HepG2 (cell line): Measurements from ENCODE around the gene ASCL2. TPM values are rescaled to one million over a fixed set of nuclear protein-coding genes. Genes with fewer than 3 reads are reported as not detected.

Experiments used
- ATAC-seq: fragments of 200-7000 bp; cut with Tn5 transposase; 3 replicates; pipeline ENCODE4 v1.9.1; 2020; ENCODE audit warnings: mild to moderate bottlenecking, moderate library complexity
- BruUV-seq: library from RNA; stranded (reverse); fragments of 400-500 nt; replicated peaks from 2 replicates; lab custom pipeline; 2021; lab: Mats Ljungman, UMichigan
- CTCF ChIA-PET: fragments of 300-600 bp; formaldehyde crosslinking; extraction: SDS; loops from one replicate; lab custom pipeline; 2021; ENCODE audit warnings: low total read pairs, inconsistent platforms, low intra/inter-chr PET ratio; lab: Yijun Ruan, JAX
- POLR2A ChIA-PET: fragments of 350-600 bp; sonication (Branson Sonifier 250); formaldehyde crosslinking; loops from one replicate; lab custom pipeline; 2020; ENCODE audit warnings: antibody characterized with exemption, inconsistent platforms; lab: Yijun Ruan, JAX
- DNase-seq: peaks from one replicate; pipeline ENCODE4 v3.0.0-alpha.2; 2015; ENCODE audit warnings: low spot score
- FAIRE-seq: peaks from 3 replicates; lab custom pipeline; 2011; peaks lifted over from hg19 to GRCh38; lab: Jason Lieb, UNC
- H2AFZ ChIP-seq: one replicate; pipeline ENCODE4 v1.6.1; 2011; ENCODE audit warnings: low read length, inconsistent platforms
- H3K27ac ChIP-seq: fragments of 300-600 bp; 3 replicates; pipeline ENCODE4 v1.8.0; 2011; ENCODE audit warnings: mixed run types, mild to moderate bottlenecking, mixed read lengths, low read length, inconsistent platforms; ENCODE audit not compliant: insufficient read depth; ENCODE audit errors: extremely low read length
- H3K27me3 ChIP-seq, 2 experiments: fragments of 200-600 bp in 1 of 2; 2 replicates in 1 of 2; 3 replicates in 1 of 2; pipeline versions ENCODE4 v1.6.0 to v1.8.0; 2011; ENCODE audit warnings: low read length in 2 of 2, mild to moderate bottlenecking in 2 of 2, moderate library complexity in 2 of 2, inconsistent platforms in 1 of 2; ENCODE audit not compliant: insufficient read depth in 2 of 2, control insufficient read depth in 1 of 2
- H3K36me3 ChIP-seq, 2 experiments: fragments of 200-600 bp in 1 of 2; replicated peaks in 1 of 2; 2 replicates in 1 of 2; 3 replicates in 1 of 2; pipeline versions ENCODE4 v1.5.1 to v1.8.0; 2011; ENCODE audit warnings: low read length in 2 of 2, inconsistent platforms in 1 of 2; ENCODE audit not compliant: insufficient read depth in 2 of 2, control insufficient read depth in 1 of 2
- H3K4me1 ChIP-seq: 2 replicates; pipeline ENCODE4 v1.5.1; 2012; ENCODE audit warnings: low read length, inconsistent platforms; ENCODE audit not compliant: insufficient read depth
- H3K4me2 ChIP-seq: 2 replicates; pipeline ENCODE4 v1.6.0; 2011; ENCODE audit warnings: low read depth, low read length, inconsistent platforms
- H3K4me3 ChIP-seq, 3 experiments: fragments of 200-600 bp in 1 of 3; sonication (generic), shearing (Covaris generic) in 1 of 3; replicated peaks in 1 of 3; 2 replicates each; pipeline ENCODE4 v1.5.1; 2011 to 2016; ENCODE audit warnings: low read length in 3 of 3, inconsistent platforms in 2 of 3, low read depth in 2 of 3, mild to moderate bottlenecking in 2 of 3, control low read depth in 1 of 3, mixed read lengths in 1 of 3; ENCODE audit not compliant: insufficient read depth in 1 of 3
- H3K79me2 ChIP-seq: one replicate; pipeline ENCODE4 v1.6.1; 2011; ENCODE audit warnings: low read length, inconsistent platforms; ENCODE audit not compliant: insufficient read depth
- H3K9ac ChIP-seq: 2 replicates; pipeline ENCODE4 v1.6.0; 2011; ENCODE audit warnings: mild to moderate bottlenecking, low read depth, low read length, inconsistent platforms; ENCODE audit not compliant: insufficient read depth
- H3K9me3 ChIP-seq: 2 replicates; pipeline ENCODE4 v1.5.1; 2012; ENCODE audit warnings: mild to moderate bottlenecking, low read length
- H4K20me1 ChIP-seq: 2 replicates; pipeline ENCODE4 v1.6.0; 2011; ENCODE audit warnings: inconsistent platforms, mild to moderate bottlenecking, low read length, moderate library complexity; ENCODE audit not compliant: insufficient read depth
- DDIT3 ChIP-seq: sonication (generic); formaldehyde crosslinking; IDR thresholded peaks from 2 replicates; pipeline ENCODE4 v1.4.0; 2020; ENCODE audit warnings: mild to moderate bottlenecking, missing genetic modification reagents
- FOSL1 ChIP-seq: sonication (generic); formaldehyde crosslinking; IDR thresholded peaks from 2 replicates; pipeline ENCODE4 v1.9.0; 2021; ENCODE audit warnings: missing genetic modification reagents, borderline replicate concordance
- HNRNPL ChIP-seq: fragments of 200-400 bp; formaldehyde crosslinking; IDR thresholded peaks from 2 replicates; pipeline ENCODE4 v1.6.1; 2017; ENCODE audit warnings: mild to moderate bottlenecking, low read depth, low read length
- MIER3 ChIP-seq: IDR thresholded peaks from 2 replicates; pipeline ENCODE4 v1.6.1; 2016; ENCODE audit warnings: missing compliant biosample characterization, borderline replicate concordance
- MTF1 ChIP-seq: sonication (generic); formaldehyde crosslinking; IDR thresholded peaks from 2 replicates; pipeline ENCODE4 v1.5.0; 2020; ENCODE audit warnings: missing genetic modification reagents
- NR2F2 ChIP-seq: IDR thresholded peaks from 2 replicates; pipeline ENCODE4 v1.6.1; 2012; ENCODE audit warnings: low read depth, inconsistent platforms, borderline replicate concordance
- ZNF678 ChIP-seq: sonication (generic); formaldehyde crosslinking; IDR thresholded peaks from 2 replicates; pipeline ENCODE4 v1.4.0; 2020; ENCODE audit warnings: mild to moderate bottlenecking, missing genetic modification reagents
- ZNF703 ChIP-seq: sonication (generic); formaldehyde crosslinking; IDR thresholded peaks from 2 replicates; pipeline ENCODE4 v1.5.1; 2020; ENCODE audit warnings: missing genetic modification reagents, mild to moderate bottlenecking, moderate library complexity, borderline replicate concordance
- ZNF773 ChIP-seq: sonication (generic); formaldehyde crosslinking; IDR thresholded peaks from 2 replicates; pipeline ENCODE4 v1.4.0; 2020; ENCODE audit warnings: missing genetic modification reagents, borderline replicate concordance
- WGBS: methylation state at CpG from one replicate; pipeline ENCODE4 v1.1.6; 2017; ENCODE audit warnings: low lambda C conversion rate; 5-methylcytosine and 5-hydroxymethylcytosine counted together
- in situ Hi-C: cut with HindIII; loops from 2 replicates; pipeline ENCODE4 v1.10.0; 2017; ENCODE audit warnings: low pct_unique_long_range_greater_than_20kb; ENCODE audit not compliant: extremely low pct_ligation_motif_present
- intact Hi-C: fragments of 100-400 bp; cut with micrococcal nuclease; formaldehyde crosslinking; loops from one replicate; pipeline ENCODE4 v1.10.0; 2022; ENCODE audit not compliant: unreplicated experiment
- polyA plus RNA-seq, 8 experiments: library from polyadenylated mRNA; depleted of rRNA in 3 of 8; stranded (reverse) in 7 of 8; unstranded in 1 of 8; fragments of >200 nt; fragmentation: Illumina TruSeq in 4 of 8; extraction: Trizol in 4 of 8; gene quantifications; 2 replicates each; pipeline versions ENCODE4 v1.2.1 to v1.2.3, GENCODE V29; 2011 to 2016; ENCODE audit warnings: low read depth in 4 of 8, missing spikeins in 1 of 8, mixed read lengths in 1 of 8; ENCODE audit not compliant: insufficient read depth in 1 of 8
- total RNA-seq, 5 experiments: library from RNA; depleted of rRNA; stranded (reverse); fragments of >200 nt; fragmentation: Illumina TruSeq; extraction: Trizol; gene quantifications; 2 replicates each; pipeline ENCODE4 v1.2.3, GENCODE V29; 2016; ENCODE audit warnings: low read depth in 1 of 5
- TF ChIP-seq, protein P1 (sequence below): IDR thresholded peaks from 2 replicates; pipeline ENCODE4 v1.6.1; 2016; ENCODE audit warnings: missing compliant biosample characterization, missing genetic modification reagents, borderline replicate concordance
- TF ChIP-seq, protein P2 (sequence below): sonication (generic); formaldehyde crosslinking; IDR thresholded peaks from 2 replicates; pipeline ENCODE4 v1.5.0; 2020; ENCODE audit warnings: mild to moderate bottlenecking, missing genetic modification reagents, borderline replicate concordance

The ASCL2 gene
- total and polyA plus RNA-seq, 2 of the 13 experiments (the other 11 are each of a cell fraction or from before 2014, with no cell fraction given) = 0.07 TPM; not detected in 1

DNA sequence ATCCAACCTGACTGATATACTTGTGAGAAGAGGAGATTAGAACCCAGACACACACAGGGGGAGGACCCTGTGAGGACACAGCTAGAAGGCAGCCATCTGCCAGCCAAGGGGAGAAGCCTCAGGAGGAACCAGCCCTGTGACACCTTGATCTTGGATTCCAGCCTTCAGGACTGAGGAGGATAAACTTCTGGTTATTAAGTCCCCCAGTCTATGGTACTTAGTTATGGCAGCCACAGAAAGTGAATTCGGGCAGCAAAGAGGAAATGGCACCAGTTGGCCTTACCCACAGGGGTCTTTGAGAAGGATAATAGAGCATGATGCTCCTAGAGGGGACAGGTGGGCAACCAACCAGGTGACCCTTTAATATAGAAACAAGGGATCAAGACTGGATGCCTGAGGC is 49.4 kb downstream of the ASCL2 start (continued):
- TF ChIP-seq, protein P1, sequence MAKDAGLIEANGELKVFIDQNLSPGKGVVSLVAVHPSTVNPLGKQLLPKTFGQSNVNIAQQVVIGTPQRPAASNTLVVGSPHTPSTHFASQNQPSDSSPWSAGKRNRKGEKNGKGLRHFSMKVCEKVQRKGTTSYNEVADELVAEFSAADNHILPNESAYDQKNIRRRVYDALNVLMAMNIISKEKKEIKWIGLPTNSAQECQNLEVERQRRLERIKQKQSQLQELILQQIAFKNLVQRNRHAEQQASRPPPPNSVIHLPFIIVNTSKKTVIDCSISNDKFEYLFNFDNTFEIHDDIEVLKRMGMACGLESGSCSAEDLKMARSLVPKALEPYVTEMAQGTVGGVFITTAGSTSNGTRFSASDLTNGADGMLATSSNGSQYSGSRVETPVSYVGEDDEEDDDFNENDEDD (CRISPR knock-in tag) = no peak

DNA sequence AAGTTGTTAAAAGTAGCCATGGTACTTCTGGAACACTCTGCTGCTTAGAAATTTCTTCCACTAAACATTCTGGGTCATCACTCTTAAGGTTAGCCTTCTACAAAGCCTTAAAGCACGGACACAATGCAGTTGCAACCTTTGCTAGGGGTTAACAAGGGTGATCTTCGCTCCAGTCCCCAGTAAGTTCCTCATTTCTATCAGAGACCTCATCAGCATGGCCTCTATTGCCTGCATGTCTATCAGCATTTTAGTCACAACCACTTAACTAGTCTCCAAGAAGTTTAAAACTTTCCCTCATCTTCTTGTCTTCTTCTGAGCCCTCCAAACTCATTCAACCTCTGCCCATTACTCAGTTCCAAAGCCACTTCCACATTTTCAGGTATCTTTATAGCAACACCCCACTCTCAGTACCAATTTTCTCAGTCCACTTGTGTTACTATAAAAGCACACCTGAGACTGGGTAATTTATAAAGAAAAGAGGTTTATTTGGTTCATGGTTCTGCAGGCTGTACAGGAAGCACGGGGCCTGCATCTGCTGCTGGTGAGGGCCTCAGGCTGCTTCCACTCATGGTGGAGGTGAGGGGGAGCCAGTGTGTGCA is 50.1 kb downstream of the ASCL2 start:
- Histone ChIP-seq H3K9ac (no peak overlapping the region), H3K4me2 (no peak overlapping the region), H3K27ac (no peak overlapping the region), H3K4me3 (no peak overlapping the region), H3K4me1 (peaks cover 37% of the 10 kb centered on the region)
- BruUV-seq = no TSS peak
- in situ Hi-C loops = loop anchor here (25.0 kb wide), 1 partner anchor 517 kb away; no protein-coding TSS in a partner anchor
- DNase-seq = no peak
- POLR2A ChIA-PET = no interaction called here
- TF ChIP-seq NR2F2 (no peak), MTF1 (CRISPR knock-in tag) (no peak), DDIT3 (no peak), ZNF773 (CRISPR knock-in tag) (no peak), ZNF678 (no peak), ZNF703 (CRISPR knock-in tag) (no peak), MIER3 (CRISPR knock-in tag) (no peak), HNRNPL (no peak), FOSL1 (CRISPR knock-in tag) (no peak)
- TF ChIP-seq, protein P2, sequence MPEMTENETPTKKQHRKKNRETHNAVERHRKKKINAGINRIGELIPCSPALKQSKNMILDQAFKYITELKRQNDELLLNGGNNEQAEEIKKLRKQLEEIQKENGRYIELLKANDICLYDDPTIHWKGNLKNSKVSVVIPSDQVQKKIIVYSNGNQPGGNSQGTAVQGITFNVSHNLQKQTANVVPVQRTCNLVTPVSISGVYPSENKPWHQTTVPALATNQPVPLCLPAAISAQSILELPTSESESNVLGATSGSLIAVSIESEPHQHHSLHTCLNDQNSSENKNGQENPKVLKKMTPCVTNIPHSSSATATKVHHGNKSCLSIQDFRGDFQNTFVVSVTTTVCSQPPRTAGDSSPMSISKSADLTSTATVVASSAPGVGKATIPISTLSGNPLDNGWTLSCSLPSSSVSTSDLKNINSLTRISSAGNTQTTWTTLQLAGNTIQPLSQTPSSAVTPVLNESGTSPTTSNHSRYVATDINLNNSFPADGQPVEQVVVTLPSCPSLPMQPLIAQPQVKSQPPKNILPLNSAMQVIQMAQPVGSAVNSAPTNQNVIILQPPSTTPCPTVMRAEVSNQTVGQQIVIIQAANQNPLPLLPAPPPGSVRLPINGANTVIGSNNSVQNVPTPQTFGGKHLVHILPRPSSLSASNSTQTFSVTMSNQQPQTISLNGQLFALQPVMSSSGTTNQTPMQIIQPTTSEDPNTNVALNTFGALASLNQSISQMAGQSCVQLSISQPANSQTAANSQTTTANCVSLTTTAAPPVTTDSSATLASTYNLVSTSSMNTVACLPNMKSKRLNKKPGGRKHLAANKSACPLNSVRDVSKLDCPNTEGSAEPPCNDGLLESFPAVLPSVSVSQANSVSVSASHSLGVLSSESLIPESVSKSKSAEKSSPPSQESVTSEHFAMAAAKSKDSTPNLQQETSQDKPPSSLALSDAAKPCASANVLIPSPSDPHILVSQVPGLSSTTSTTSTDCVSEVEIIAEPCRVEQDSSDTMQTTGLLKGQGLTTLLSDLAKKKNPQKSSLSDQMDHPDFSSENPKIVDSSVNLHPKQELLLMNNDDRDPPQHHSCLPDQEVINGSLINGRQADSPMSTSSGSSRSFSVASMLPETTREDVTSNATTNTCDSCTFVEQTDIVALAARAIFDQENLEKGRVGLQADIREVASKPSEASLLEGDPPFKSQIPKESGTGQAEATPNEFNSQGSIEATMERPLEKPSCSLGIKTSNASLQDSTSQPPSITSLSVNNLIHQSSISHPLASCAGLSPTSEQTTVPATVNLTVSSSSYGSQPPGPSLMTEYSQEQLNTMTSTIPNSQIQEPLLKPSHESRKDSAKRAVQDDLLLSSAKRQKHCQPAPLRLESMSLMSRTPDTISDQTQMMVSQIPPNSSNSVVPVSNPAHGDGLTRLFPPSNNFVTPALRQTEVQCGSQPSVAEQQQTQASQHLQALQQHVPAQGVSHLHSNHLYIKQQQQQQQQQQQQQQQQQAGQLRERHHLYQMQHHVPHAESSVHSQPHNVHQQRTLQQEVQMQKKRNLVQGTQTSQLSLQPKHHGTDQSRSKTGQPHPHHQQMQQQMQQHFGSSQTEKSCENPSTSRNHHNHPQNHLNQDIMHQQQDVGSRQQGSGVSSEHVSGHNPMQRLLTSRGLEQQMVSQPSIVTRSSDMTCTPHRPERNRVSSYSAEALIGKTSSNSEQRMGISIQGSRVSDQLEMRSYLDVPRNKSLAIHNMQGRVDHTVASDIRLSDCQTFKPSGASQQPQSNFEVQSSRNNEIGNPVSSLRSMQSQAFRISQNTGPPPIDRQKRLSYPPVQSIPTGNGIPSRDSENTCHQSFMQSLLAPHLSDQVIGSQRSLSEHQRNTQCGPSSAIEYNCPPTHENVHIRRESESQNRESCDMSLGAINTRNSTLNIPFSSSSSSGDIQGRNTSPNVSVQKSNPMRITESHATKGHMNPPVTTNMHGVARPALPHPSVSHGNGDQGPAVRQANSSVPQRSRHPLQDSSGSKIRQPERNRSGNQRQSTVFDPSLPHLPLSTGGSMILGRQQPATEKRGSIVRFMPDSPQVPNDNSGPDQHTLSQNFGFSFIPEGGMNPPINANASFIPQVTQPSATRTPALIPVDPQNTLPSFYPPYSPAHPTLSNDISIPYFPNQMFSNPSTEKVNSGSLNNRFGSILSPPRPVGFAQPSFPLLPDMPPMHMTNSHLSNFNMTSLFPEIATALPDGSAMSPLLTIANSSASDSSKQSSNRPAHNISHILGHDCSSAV (CRISPR knock-in tag) = no peak
- TF ChIP-seq, all 625 proteins: peak for 0
- no peak for FAIRE-seq
- CTCF ChIA-PET = no interaction called here
- no peaks in the 10 kb centered on the region for H3K9me3 ChIP-seq
- no peaks in the 10 kb centered on the region for H3K36me3 ChIP-seq
- WGBS = 32% methylated on average over 3 of the region's 3 CpGs
- H3K27me3 ChIP-seq = peaks cover 0 to 25% of the 10 kb centered on the region in 2 experiments; a peak in 3 of 5 replicates
- no peak overlapping the region for H2AFZ ChIP-seq
- ATAC-seq = no peak
- no peaks in the 10 kb centered on the region for H4K20me1 ChIP-seq
- intact Hi-C loops = no loop called here
- no peaks in the 10 kb centered on the region for H3K79me2 ChIP-seq
